HL-60 (cell line): ENCODE measurements around the gene ALX4.

Source experiments
- DNase-seq, 2 experiments: peaks; one replicate each; pipeline ENCODE4 v3.0.0-alpha.2; 2010 to 2020; ENCODE audit warnings: low read depth in 1 of 2, low spot score in 1 of 2
- H3K27ac ChIP-seq: fragments of 250-450 bp; sonication (Bioruptor Pico); replicated peaks from 2 replicates; pipeline ENCODE4 v1.5.1; 2020; ENCODE audit warnings: mild to moderate bottlenecking, moderate library complexity
- H3K27me3 ChIP-seq: fragments of 250-450 bp; sonication (Bioruptor Pico); 2 replicates; pipeline ENCODE4 v1.5.1; 2021; ENCODE audit warnings: mild to moderate bottlenecking, moderate library complexity; ENCODE audit not compliant: insufficient read depth, poor library complexity, severe bottlenecking
- H3K4me3 ChIP-seq: replicated peaks from 2 replicates; pipeline ENCODE4 v1.5.1; 2011; ENCODE audit warnings: mild to moderate bottlenecking, control low read depth, low read length; ENCODE audit not compliant: insufficient read depth
- CTCF ChIP-seq: IDR thresholded peaks from one replicate; pipeline ENCODE4 v1.5.1; 2011; ENCODE audit warnings: low read length, control low read depth, inconsistent platforms; ENCODE audit not compliant: insufficient read depth
- GABPA ChIP-seq: IDR thresholded peaks from 2 replicates; pipeline ENCODE4 v1.6.1; 2012; ENCODE audit warnings: low read depth
- POLR2AphosphoS5 ChIP-seq: IDR thresholded peaks from 2 replicates; pipeline ENCODE4 v1.6.1; 2012; ENCODE audit warnings: low read depth
- REST ChIP-seq: IDR thresholded peaks from 2 replicates; pipeline ENCODE4 v1.6.1; 2012; ENCODE audit warnings: low read depth; ENCODE audit not compliant: insufficient replicate concordance
- SPI1 ChIP-seq: IDR thresholded peaks from 2 replicates; pipeline ENCODE4 v1.6.1; 2012; ENCODE audit warnings: low read depth, mild to moderate bottlenecking, borderline replicate concordance

The ALX4 gene

GRCh38 chr11:44281151-44281550, 28.8 kb downstream of the ALX4 start:
- DNase-seq: no peak
- H3K27me3 ChIP-seq: no peaks in the 10 kb centered on the region
- no peak for TF ChIP-seq CTCF
- TF ChIP-seq REST: no peak
- H3K27ac ChIP-seq: no peak overlapping the region
- H3K4me3 ChIP-seq: no peak overlapping the region

GRCh38 chr11:44280257-44280656, 29.7 kb downstream of the ALX4 start:
- no peak for TF ChIP-seq GABPA
- no peak for TF ChIP-seq SPI1
- TF ChIP-seq REST: no peak
- TF ChIP-seq CTCF: no peak
- no peak for TF ChIP-seq POLR2AphosphoS5
- Histone ChIP-seq H3K27me3 (no peaks in the 10 kb centered on the region), H3K4me3 (no peak overlapping the region), H3K27ac (no peak overlapping the region)
- no peak for DNase-seq

- TF ChIP-seq SPI1: no peak
- TF ChIP-seq POLR2AphosphoS5: no peak
- no peak for TF ChIP-seq REST
- no peak for TF ChIP-seq CTCF
- TF ChIP-seq GABPA: no peak
- H3K27me3 ChIP-seq: no peaks in the 10 kb centered on the region
- DNase-seq: no peak
- no peak overlapping the region for H3K27ac ChIP-seq
- no peak overlapping the region for H3K4me3 ChIP-seq
These were observed 30.5 kb downstream of the ALX4 start for GRCh38 chr11:44279483-44279882.
